ENCODE data around the gene UST.
"Not testable (repeated sequence)": the region's sequence is repeated elsewhere in the genome, so short reads cannot be mapped to it uniquely, and the experiment has no call there.

The UST gene

GRCh38 chr6:148779142-148779562 lies 32.3 kb downstream of the UST start:
- Mint-ChIP-seq H3K27ac (peak overlapping the region; percentile 49), H3K9me3 (no peaks in the 10 kb centered on the region), H3K4me3 (no peak overlapping the region), H3K27me3 (ENCODE audit: low read depth, poor library complexity) (no peaks in the 10 kb centered on the region), H3K4me1 (peaks cover 36% of the 10 kb centered on the region), H3K36me3 (ENCODE audit: low read depth) (peaks cover 26% of the 10 kb centered on the region)
- no peak for DNase-seq
- no peak for TF ChIP-seq CTCF (IDR thresholded peaks at IDR 0.05)

- not testable (repeated sequence) for DNase-seq; H3K27me3 Mint-ChIP-seq (ENCODE audit: low read depth, poor library complexity); H3K9me3 Mint-ChIP-seq; H3K27ac Mint-ChIP-seq; H3K4me3 Mint-ChIP-seq
- H3K36me3 Mint-ChIP-seq (ENCODE audit: low read depth), result peaks cover 21% of the 10 kb centered on the region
- H3K4me1 Mint-ChIP-seq, result peaks cover 31% of the 10 kb centered on the region
Observed at GRCh38 chr6:148780423-148780822, 33.6 kb downstream of the UST start.

- Mint-ChIP-seq H3K9me3 (no peaks in the 10 kb centered on the region), H3K4me3 (no peak overlapping the region), H3K27me3 (ENCODE audit: low read depth, poor library complexity) (no peaks in the 10 kb centered on the region), H3K27ac (no peak overlapping the region), H3K4me1 (peaks cover 30% of the 10 kb centered on the region), H3K36me3 (ENCODE audit: low read depth) (peaks cover 27% of the 10 kb centered on the region)
- no peak for DNase-seq
- no peak for TF ChIP-seq CTCF (IDR thresholded peaks at IDR 0.05)
Observed at GRCh38 chr6:148780918-148781436, 34.1 kb downstream of the UST start.

- Mint-ChIP-seq H3K27ac (peak overlapping the region; percentile 39), H3K4me3 (no peak overlapping the region), H3K9me3 (peaks cover 45% of the 10 kb centered on the region), H3K4me1 (peaks cover 24% of the 10 kb centered on the region), H3K36me3 (ENCODE audit: low read depth) (peaks cover 64% of the 10 kb centered on the region), H3K27me3 (ENCODE audit: low read depth, poor library complexity) (no peaks in the 10 kb centered on the region)
- no peak for TF ChIP-seq CTCF (IDR thresholded peaks at IDR 0.05)
- no peak for DNase-seq
Observed at GRCh38 chr6:148789948-148790347, 43.1 kb downstream of the UST start.

- H3K27ac Mint-ChIP-seq, result peak overlapping the region; percentile 89
- H3K4me1 Mint-ChIP-seq, result peaks cover 24% of the 10 kb centered on the region
- no peak for DNase-seq
- no peak for TF ChIP-seq CTCF (IDR thresholded peaks at IDR 0.05)
- peaks cover 64% of the 10 kb centered on the region for H3K36me3 Mint-ChIP-seq (ENCODE audit: low read depth)
- H3K4me3 Mint-ChIP-seq, result no peak overlapping the region
- no peaks in the 10 kb centered on the region for H3K27me3 Mint-ChIP-seq (ENCODE audit: low read depth, poor library complexity)
- H3K9me3 Mint-ChIP-seq, result peaks cover 45% of the 10 kb centered on the region
Observed at GRCh38 chr6:148790404-148790803, 43.6 kb downstream of the UST start.

- no peaks in the 10 kb centered on the region for H3K27me3 Mint-ChIP-seq (ENCODE audit: low read depth, poor library complexity)
- DNase-seq, result no peak
- H3K4me3 Mint-ChIP-seq, result no peak overlapping the region
- peak overlapping the region; percentile 89 for H3K27ac Mint-ChIP-seq
- no peak for TF ChIP-seq CTCF (IDR thresholded peaks at IDR 0.05)
- peaks cover 24% of the 10 kb centered on the region for H3K4me1 Mint-ChIP-seq
- H3K36me3 Mint-ChIP-seq (ENCODE audit: low read depth), result peaks cover 60% of the 10 kb centered on the region
- peaks cover 45% of the 10 kb centered on the region for H3K9me3 Mint-ChIP-seq
Observed at GRCh38 chr6:148790817-148791216, 44.0 kb downstream of the UST start.

Data from nephron progenitor cell (in vitro differentiated cells).